Uterus (tissue), 2 donors: ENCODE measurements around the gene ZNF385C.
"Not testable (repeated sequence)": the region's sequence is repeated elsewhere in the genome, so short reads cannot be mapped to it uniquely, and the experiment has no call there.

ENCODE experiments used
- POLR2A ChIP-seq, 2 donors: fragments of 450-650 bp; IDR thresholded peaks; one replicate each; pipeline ENCODE4 v1.6.1; 2016; ENCODE audit warnings: antibody characterized with exemption in 2 of 2, mild to moderate bottlenecking in 1 of 2, moderate library complexity in 1 of 2
- TF ChIP-seq, protein P1 (sequence below), 4 experiments: fragments of 200-600 bp in 2 of 4; fragments of 450-650 bp in 2 of 4; sonication (generic) in 2 of 4; IDR thresholded peaks; one replicate each; pipeline ENCODE4 v1.5.1; 2016 to 2019; ENCODE audit warnings: antibody characterized with exemption in 4 of 4, mild to moderate bottlenecking in 2 of 4, moderate library complexity in 1 of 4

DNA sequence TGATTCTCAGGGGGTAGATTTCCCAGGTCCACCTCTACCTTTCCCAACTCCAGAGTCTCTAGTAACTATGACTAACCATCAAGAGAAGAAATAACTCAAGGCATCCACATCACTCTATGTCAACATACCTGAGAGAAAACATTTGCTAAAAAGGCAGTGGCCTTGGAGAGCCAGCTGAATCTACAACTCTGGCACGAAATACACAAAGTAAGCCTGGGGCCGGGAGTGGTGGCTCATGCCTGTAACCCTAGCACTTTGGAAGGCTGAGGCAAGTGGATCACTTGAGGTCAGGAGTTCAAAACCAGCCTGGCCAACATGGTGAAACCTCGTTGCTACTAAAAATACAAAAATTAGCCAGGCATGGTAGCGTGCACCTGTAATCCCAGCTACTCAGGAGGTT is 44.9 kb upstream of the ZNF385C start:
- TF ChIP-seq, protein P1, sequence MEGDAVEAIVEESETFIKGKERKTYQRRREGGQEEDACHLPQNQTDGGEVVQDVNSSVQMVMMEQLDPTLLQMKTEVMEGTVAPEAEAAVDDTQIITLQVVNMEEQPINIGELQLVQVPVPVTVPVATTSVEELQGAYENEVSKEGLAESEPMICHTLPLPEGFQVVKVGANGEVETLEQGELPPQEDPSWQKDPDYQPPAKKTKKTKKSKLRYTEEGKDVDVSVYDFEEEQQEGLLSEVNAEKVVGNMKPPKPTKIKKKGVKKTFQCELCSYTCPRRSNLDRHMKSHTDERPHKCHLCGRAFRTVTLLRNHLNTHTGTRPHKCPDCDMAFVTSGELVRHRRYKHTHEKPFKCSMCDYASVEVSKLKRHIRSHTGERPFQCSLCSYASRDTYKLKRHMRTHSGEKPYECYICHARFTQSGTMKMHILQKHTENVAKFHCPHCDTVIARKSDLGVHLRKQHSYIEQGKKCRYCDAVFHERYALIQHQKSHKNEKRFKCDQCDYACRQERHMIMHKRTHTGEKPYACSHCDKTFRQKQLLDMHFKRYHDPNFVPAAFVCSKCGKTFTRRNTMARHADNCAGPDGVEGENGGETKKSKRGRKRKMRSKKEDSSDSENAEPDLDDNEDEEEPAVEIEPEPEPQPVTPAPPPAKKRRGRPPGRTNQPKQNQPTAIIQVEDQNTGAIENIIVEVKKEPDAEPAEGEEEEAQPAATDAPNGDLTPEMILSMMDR (IDR thresholded peaks at IDR 0.05) = not testable (repeated sequence)
- not testable (repeated sequence) for TF ChIP-seq POLR2A (IDR thresholded peaks at IDR 0.05)
